ENCODE data around the gene RUNX3.

GRCh38 chr1:24874611-24875234, 55.4 kb downstream of the RUNX3 start:
- TF ChIP-seq CTCF (conservative IDR thresholded peaks at IDR 0.05; ENCODE audit: low read length), result no peak
- TF ChIP-seq EZH2phosphoT487 (IDR thresholded peaks at IDR 0.05; ENCODE audit: borderline replicate concordance, low read depth, low read length), result no peak
